Measurements from ENCODE around the gene MIEF1.

DNA sequence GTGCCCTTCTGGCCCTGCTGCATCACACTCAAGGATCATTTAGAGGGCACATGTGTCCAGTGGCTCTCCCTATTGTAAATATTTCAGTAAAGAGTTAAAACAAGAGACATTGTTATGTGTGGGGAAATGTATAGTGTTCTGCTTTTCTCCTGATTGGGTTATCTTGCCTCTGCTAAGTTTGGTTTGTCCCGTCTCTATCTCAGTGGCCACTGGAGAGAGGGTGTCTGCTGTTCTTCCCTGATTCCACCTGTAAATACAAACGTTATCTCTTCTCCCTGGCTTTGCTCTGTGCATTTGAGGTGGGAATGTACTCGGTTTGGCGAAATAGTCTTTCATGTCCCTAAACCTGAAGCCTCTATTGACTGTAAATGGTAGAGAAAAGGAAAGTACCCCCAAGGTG, 6.3 kb downstream of the MIEF1 start:
- TF ChIP-seq TAF1 (IDR thresholded peaks at IDR 0.05; ENCODE audit: borderline replicate concordance, low read depth, low read length), result no peak
- no peak for TF ChIP-seq POLR2A (IDR thresholded peaks at IDR 0.05; ENCODE audit: low read depth, low read length)
- TF ChIP-seq POLR2AphosphoS5 (IDR thresholded peaks at IDR 0.05; ENCODE audit: low read depth, low read length), result no peak

All from GM12892 (cell line).